AG20443 (cell line): ENCODE results near the gene PTPRD.

ENCODE experiments used
- DNase-seq: peaks from one replicate; pipeline ENCODE4 v3.0.0; 2012; ENCODE audit warnings: low spot score, mixed read lengths

Gene PTPRD

DNA sequence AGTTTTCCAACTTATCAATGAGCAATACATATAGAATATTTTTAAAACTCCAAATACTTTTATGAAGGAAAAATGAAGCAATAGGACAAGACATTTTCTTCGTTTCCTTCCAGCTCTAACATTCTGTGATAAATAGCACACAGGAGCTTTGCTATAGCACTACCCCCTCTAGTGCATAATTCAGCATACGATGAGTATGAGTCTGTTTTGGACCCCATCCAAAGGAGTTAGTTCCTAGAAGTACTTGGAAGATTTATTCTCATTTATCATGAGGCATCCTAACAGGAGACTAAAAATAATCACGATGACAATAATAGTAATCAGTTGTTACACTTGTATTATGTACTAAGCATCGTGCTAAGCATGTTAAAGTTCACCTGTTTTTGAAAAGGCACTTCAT, 1751.9 kb downstream of the PTPRD start:
- DNase-seq: no peak

DNA sequence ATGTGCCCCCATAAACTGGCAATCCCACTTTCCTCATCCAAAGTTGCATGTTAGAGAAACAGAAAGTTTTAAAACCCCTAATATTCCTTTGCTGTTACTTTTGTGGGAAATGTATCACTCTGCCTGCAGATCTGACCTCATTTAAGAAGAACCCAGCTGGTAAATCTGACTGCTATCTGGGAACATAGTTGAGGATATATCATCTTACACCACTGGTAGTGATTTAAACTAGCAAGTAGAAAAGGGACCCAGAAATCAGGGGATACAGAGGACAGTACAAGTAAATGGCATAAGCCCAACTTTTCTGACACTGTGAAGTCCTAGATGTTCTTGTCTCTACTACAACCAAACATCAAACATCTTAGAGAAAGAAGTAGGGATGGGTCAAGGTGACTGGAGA, 1752.7 kb downstream of the PTPRD start:
- DNase-seq: no peak

DNA sequence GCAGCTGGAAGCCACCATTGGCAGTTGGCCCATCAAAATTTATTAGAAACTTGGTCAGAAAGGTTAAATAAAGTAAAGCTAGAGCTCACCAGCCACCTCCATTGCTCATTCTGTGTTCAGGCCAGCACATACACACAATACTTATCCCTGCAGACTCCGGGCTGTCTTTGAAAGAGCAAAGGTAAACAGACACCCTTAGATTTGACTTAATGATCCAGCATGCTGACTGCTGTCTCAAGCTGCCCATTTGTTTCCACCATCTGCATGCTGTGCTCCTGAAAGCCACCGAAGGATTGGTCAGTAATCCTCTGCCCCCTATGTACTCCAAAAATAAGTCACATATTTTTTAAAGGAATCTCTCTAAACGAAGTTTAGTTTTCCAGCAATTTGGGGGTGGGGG, 1753.4 kb downstream of the PTPRD start:
- DNase-seq: no peak

DNA sequence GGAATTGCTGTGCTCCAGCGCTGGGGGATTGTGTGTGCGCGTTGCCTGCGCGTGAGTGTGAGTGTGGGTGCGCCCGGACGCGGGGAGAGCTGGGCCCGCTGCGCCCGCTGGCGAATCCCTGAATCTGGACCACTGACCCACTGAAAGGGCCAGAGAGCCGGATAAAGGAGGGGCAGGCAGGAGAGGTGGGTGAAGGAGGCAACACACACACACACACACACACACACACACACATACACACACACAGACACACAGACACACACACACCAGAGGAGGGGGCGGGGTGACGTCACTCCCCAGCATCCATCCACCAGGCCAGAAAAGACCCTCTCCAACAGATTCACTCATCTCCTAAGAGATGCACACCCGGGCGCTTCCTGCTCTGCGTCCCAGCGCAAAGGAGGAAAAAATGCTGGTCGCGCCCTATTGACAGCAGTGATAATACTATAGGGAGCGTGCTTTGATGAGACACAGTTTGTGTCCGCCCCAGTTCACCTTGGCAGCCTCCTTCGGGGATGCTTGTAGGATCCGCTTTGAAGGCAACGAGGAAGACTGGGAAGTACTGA, 1754.1 kb downstream of the PTPRD start:
- no peak for DNase-seq

DNA sequence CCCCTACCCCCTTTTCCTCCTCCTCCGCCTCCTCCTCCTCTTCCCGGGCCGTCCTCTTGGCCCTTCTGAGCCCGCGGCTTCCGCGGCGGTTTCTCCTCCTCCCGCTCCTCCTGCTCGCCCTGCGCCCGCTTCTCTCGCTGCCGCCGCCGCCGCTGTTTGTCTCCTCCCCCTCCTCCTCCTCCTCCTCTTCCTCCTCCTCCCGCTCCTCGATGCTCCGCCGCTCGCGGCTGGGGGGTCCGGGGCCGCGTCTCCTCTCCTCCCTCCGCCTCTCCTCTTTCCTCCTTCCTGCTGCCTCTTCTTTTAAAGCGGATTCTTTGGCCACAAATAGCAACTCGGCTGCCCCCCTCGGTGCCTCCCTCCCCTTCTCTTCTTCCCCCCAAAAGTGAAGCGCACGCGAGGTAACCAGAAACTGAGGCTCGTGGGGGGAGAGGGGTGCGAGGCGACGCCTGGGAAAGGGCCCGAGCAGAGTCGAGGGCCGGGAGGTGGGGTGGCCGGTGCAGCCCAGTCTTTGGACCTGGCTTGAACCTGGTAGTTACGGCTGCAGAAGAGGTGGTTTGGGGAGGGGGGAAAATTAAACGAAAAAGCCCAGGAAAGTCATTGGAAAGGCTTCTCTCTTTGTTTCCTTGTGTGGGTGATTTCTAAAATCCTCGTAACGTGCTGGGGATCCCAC, 1754.7 kb downstream of the PTPRD start:
- peak; percentile 33 for DNase-seq

DNA sequence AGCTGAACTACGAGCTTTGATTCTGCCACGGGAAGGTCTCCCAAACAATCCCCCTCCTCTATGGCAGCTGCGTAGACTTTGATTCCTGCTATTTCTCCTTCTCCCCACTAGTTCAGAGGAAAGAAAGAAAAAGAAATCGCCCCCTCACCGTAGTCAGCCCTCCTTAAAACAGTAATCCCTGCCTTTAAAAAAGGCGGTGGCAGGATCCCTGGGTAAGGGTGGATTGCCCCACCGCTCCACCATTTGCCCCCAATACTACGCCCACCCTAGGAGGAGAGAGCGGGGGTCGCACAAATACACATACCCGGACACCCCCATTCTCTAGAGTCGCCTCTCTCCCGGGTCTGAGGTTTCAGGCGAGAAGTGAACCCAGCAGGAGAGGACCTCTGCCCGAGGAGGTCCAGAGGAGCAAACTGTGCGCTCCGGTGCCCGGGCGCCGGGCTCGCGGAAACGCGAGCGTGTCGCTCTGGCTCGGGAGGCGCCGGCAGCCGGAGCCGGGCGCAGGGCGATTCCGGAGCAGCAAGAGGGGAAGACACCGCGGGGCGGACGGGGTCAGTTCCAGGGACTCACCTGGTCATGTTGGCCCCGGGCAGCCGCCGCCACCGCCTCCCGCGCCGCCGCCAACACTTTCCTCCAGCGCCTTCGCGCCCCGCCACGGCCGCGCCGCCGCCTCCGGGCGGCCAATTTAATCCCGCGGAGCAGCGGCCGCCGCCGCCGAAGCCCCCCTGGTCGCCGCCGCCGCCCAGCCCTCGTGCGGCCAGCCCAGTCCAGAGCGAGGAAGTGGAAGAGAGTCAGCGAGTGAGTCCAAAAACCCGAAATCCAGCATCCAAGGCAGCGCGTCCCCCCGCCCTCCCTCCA, 1755.5 kb downstream of the PTPRD start:
- peak; percentile 37 for DNase-seq

DNA sequence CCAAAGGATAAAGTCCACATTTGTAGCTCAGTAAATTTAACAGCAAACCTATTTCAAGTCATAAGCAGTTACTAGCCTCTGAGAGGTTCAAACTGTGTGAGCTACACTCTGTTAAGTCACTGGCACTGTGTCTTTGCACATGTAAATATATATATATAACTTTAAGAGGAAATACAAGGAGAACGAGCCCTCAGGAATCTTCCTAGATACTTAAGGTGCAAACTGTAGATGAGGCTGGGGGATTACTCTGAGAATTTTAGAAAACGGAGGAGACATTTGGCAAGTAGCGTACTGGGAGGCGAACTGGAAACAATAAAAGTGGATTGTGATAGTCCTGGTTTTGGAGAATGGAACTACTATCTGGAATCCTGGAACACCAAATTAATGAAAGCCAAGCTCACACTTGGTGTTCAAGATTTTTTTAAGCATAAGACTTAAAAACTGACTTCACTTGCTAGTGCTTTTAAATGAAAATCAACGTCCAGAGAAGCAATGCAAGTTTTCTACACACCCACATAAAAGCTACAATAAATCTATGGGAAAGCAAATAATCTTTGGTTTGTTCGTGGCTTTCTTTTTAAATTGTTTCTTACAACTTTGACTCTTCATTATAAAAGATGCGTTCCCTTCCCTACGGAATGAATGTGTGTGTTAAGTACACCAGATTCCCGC, 1756.3 kb downstream of the PTPRD start:
- no peak for DNase-seq

DNA sequence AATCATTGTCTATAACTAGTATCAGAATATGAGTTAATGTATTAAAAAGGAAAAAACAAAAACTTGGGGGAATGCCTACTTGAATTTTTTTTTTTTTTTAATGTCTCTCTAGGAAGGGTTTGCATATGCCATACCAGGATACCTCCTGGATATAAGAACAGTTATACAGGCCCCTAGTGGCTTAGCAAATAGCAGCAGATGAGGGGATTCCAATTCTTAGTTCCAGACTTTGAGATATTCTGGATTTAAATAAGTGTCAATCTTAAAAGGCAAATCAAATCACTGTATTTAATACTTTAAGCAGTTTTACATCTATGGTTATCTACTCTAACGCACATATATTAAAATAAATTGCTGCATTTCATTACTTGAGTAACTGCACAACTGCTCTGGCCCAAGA, 1757.8 kb downstream of the PTPRD start:
- no peak for DNase-seq

DNA sequence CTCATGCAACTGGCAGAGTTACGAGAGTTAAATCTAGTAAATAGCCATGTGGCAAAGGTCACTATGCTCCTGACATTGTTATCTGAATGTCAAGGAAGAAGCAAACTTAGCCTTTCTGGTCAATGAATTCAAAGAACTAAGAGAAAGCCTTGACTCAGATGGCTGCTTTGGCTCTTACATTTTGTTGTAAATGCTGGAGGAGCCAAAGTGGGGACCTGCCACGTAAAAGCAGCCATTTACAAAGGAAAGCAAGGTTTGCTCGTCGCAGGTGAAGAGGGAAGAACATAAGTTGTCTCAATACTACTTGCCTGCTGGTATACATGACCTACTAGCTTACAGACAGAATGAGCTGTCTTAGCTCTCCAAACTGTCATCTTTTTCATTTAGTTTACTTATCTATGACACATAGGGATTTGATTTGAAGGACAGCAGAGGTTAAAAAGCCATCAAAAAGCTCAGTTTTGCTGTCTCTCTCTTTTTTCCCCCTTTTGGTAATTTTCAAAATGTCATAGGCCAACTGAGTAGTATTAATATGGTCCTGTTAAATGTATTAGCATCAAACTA, 1760.4 kb downstream of the PTPRD start:
- DNase-seq: no peak

DNA sequence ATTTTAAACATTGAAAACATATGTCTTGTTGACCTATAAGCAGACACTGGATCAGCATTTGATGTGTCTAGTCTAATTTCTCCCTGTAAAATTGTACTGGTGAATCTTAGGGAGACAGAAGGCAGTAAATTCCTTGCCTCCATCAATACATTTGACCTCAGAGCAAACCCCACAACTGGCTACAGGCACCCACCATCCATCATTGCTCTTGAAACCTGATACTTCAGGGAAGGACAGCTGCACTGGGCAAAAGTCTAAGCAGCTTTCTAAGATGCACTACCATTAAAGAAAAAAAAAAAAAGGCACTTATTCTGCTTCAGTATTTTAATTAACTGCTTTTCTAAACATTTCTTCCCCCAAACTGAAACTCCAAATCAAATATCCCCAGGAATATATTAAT, 1761.9 kb downstream of the PTPRD start:
- DNase-seq: no peak

DNA sequence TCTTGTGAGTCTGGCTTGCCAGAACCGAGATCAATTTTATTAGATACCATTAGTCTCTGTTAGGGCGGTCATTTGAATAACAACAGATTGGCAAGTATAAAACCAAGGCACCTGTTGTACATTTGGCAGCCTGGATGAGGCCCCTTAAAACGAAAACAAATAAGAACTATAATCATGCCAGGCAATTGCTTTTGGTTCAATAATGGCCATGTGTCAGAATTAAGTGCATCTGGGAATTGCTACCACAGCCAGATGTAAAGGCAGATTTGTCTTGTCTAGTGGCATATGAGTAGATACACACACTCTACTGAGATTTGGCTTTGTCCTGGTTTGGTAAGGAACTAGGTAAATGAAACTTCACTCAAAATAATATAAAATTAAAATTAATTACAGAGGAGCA, 1767.0 kb downstream of the PTPRD start:
- no peak for DNase-seq

DNA sequence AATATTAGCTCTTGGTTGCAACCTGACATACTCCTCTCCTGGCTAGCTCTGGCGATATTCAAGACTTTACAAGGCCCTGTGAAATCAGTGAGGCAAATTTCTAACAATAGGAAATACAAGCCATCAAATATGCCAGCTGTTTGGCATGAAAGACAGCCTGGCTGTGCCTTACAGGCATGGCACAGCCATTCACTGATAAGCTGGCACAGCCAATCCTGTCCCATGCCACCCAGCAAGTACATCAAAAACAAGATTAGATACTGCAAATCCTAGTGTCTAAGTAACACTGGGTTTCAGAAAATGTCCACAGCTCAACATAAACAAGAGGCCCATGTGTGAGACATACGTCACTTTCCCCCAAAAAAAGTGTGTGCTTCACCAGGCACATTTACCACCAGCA, 1767.4 kb downstream of the PTPRD start:
- DNase-seq: no peak

DNA sequence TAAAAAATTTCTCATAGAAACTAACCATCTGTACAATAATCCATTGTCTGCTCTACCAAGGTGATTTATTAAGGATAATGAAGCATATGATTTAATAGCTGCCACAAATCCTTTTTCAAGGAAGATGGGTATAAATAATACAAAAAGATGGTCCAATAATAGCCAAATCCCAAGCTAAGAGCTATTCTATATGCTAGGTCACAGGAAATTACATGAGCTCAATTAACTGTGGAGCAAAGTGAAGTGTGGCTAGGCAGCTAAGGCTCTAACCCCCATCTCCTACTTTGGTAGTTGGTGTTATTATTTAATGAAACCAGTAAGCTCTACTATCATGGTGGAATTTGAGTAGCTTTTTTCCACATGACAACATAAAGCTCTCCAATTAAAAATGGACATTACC, 1768.3 kb downstream of the PTPRD start:
- DNase-seq: no peak

DNA sequence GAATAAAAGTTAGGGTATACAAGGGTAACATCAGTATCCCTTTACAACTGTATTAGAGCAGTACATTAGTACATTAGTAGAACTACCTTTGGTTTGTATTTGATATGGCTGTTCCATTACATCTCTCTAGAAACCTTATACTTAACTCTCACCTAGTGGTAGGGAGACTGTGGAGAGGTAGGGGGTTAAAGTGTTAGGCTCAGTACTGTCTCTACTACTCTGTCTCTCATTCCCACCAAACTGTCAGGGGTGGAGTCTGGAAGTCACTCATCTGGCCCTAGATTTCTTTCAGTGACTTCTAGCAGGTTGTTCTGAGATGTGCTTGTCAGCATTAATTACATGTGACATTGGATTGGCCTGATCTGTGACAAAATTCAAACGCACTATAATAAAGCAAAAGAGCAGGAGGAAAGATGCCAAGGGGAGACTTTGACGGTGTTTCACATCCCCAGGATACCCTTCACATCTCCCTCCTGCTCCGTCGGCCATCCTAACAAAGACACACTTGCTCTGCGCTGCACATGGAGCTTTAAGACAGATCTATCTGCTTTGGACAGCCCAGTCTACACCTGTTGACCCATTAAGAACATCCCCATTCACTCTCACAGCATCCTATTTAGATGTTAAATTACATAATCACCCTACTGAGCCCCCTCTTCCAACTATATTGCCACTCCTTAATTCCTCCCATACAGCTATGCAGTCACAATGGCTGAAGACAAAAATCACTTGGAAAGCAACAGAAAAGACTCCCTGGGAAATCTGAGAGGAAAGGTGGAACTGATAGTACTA, 1770.2 kb downstream of the PTPRD start:
- no peak for DNase-seq

DNA sequence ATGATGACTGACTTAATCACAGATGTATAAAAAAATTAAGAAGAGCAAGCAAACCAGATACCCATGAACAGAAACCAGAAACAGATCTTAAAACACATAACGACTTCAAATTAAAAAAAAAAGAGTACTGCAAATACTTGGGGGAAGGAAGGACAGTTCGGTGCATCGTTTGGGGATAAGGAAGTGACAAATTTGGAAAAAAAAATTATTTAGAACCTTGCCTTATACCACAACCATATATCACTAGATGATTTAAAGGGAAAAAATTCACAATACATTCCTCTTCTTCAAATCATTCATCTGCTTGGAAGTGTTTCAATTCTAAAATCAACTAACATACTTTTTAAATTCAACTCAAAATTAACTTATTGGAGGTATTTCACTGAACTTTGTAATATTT, 1774.7 kb downstream of the PTPRD start:
- no peak for DNase-seq

DNA sequence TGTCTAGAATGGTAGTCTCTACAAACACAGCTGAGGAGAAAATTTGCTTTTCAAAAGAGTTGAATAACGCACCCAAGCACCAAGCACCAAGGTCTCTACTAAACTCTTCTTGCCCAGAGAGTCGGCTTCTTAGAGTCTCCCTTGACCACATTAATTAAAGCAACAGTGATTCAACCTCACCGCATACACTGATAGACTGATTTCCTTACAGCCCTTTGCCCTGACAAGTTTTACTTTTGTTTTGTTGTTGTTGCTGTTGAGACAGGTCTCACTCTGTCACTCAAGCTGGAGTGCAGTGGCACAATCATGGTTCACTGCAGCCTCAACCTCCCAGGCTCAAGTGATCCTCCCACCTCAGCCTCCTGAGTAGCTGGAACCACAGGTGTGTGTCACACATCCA, 1777.5 kb downstream of the PTPRD start:
- no peak for DNase-seq

DNA sequence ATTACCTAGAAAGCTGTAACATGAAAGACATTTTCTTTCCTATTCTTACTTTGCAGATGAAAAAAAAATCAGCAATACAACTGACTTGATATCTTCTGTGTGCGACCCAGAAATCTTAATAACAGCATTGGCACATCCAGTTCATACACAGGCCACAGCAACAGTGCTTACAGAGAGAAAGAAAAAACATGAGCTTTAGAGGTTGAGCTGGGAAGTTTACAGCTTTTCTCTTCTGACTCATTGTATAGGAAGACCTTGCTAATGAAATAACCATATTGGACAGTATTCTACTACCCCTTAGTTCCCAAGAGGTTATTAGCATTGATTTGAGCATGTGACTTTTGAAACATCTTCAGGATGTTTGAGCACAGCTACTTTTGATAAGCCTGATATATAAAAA, 1779.8 kb downstream of the PTPRD start:
- DNase-seq: no peak

DNA sequence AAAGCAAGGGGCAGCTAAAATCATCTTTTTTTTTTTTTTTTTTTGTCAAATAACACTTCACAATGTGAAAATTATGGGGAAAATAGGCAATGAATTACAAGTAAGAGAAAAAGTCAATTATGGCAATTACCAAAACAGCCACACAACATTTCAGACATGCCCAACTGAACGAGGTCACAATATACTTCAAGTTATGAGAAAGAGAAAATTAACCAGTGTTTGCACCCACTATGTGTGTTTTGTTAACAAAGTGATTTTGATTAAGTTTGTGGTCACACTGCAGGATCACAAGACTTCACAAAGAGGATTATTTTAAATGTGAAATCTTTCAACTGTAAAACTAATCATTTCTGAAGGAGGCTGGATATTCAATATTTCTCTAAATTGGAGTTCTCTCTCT, 1780.4 kb downstream of the PTPRD start:
- DNase-seq: no peak

DNA sequence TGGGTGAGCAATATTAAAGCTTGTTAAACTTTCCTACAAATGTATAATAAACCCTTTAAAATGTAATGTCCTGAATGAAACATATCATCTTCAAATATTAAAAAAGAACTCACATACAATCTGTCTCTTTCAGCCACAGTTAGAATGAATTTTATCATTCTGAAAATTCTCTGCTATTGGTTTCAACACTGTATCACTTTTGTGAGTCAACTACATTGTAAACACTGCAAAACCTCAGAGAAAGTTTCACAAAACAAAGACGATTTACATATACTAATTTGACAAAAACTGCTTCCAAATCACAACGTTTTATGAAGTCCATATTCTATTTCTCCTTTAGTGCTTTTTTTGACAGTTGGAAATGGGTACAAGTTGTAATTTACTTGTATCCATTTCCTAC, 1781.2 kb downstream of the PTPRD start:
- no peak for DNase-seq

DNA sequence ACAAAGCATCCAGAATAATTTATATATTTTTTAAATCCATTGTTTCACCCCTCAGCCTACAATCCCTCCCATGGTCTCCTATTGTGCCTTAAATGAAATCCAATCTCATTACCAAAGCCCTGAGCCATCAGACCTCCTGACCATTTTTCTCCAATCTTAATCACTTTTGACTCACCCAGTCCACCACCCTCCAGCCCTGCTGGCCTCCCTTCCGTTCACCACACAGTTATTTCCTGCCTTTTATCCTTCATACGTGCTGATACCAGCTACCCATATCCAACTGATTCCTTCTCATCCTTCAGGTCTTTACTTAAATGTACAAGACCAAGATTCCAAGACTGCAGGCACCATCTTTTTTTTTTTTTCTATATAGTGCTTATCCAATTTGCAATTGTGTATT, 1786.5 kb downstream of the PTPRD start:
- no peak for DNase-seq

DNA sequence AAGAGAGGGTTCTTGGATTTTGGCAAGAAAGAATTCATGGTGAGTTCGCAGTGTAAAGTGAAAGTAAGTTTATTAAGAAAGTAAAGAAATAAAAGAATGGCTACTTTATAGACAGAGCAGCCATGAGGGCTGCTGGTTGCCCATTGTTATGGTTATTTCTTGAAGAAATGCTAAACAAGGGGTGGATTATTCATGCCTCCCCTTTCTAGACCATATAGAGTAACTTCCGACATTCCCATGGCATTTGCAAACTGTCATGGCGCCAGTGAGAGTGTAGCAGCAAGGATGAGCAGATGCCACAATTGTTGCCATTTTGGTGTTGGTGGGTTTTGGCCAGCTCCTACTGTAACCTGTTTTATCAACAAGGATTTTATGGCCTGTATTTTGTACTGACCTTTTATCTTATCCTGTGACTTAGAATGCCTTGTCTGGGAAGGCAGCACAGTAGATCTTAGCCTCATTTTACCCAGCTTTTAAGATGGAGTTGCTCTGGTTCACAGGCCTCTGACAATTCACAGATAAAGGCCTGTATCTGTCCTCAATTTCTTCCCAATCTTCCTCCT, 1787.1 kb downstream of the PTPRD start:
- DNase-seq: no peak
